ENCODE measurements around the gene BCAN.
"Not testable (repeated sequence)": the region's sequence is repeated elsewhere in the genome, so short reads cannot be mapped to it uniquely, and the experiment has no call there.

The BCAN gene

GRCh38 chr1:156616463-156616862, 25.5 kb upstream of the BCAN start:
- DNase-seq, result peak; percentile 28 to 55

- peak; percentile 41 to 59 for DNase-seq
These were observed 22.9 kb upstream of the BCAN start, which contains the start of gene HAPLN2 for GRCh38 chr1:156618853-156619581. HAPLN2 (plus strand) TSS chr1:156619415; CDS start chr1:156623491, 4,076 bp downstream.

DNA sequence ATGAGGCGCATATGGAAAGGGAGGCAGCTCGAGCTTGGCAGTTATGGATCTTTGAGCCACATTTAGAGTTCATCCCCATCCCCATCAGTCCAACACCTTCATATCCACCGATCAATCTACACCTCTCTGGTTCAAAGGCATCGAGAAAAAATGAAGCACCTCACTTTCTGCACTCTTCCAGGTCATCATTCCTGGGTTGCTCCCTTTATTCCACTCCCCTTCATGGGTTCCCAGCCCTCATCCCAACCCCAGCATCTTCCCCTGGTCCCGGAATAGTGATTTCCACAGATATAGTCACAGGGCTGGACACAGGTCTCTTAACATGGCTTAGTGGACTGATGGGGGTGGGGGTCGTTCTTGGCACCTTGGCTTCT, 22.3 kb upstream of the BCAN start:
- no peak for DNase-seq

GRCh38 chr1:156622581-156623297, 19.2 kb upstream of the BCAN start:
- DNase-seq, result no peak

- peak; percentile 59 to 73 for DNase-seq
These were observed 17.7 kb upstream of the BCAN start for GRCh38 chr1:156623946-156624813.

- no peak for DNase-seq
These were observed 17.0 kb upstream of the BCAN start for GRCh38 chr1:156624814-156625435.

GRCh38 chr1:156625436-156626078, 16.4 kb upstream of the BCAN start:
- DNase-seq, result peak; percentile 48 to 66

DNA sequence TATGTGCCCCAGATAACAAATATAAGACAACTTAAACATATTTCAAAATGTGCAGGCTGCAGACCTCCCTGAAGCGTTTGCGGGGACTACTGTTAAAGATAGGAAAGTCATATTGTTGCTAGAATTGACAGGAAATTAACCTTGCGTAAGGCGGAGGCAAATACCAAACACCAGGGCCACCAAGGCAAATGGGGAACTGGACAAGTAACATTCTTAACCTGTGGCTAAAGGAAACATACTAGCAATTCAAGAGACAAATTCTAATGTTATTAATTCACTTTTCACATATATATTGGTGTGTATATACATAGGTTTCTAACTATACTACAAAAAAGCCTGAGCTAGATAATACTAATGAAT, 15.9 kb upstream of the BCAN start:
- DNase-seq, result no peak

DNA sequence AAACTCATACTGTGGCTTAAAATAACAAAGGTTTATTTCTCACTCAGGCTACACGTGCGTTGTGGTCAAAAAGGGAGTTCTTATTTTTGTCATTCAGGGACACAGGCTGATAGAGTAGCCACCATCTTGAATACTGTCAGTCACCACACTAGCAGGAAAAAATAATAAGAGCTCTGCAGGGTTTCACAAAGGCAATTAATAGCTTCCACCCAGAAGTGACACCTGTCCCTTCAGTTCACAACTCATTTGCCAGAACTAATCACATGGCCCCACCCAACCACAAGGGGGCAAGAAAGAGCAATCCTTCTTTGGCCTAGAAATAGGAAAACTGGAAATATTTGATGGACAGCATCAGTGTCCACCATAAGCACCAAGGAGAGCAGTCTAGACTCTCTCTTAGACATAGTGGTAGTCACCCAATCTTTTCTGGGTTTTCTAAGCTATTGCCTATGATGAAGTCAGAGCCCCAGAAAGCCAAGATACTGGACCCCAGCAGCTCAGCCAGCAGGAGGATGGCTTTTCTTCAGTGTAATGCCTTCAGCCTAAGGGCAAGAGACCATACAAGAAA, 14.5 kb upstream of the BCAN start:
- peak; percentile 45 to 63 for DNase-seq

DNA sequence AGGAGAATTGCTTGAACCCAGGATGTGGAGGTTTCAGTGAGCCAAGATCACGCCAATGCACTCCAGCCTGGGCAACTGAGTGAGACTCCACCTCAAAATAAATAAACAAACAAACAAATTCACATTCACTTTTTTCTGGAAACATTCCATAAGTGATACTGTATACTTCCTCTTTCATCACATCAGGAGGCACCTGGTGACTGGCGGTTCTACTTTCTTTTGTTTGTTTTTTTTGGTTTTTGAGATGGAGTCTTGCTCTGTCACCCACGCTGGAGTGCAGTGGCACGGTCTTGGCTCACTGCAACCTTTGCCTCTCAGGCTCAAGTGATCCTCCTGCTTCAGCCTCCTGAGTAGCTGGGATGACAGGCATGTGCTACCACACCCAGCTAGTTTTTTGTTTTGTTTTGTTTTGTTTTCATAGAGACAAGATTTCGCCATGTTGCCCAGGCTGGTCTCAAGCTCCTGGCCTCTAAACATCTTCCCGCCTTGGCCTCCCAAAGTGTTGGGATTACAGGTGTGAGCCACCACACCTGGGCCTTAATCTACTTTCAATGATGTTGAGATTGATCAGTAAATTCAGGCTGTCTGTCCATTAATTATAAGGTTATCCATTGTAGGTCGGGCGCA, 12.0 kb upstream of the BCAN start:
- DNase-seq, result no peak

DNA sequence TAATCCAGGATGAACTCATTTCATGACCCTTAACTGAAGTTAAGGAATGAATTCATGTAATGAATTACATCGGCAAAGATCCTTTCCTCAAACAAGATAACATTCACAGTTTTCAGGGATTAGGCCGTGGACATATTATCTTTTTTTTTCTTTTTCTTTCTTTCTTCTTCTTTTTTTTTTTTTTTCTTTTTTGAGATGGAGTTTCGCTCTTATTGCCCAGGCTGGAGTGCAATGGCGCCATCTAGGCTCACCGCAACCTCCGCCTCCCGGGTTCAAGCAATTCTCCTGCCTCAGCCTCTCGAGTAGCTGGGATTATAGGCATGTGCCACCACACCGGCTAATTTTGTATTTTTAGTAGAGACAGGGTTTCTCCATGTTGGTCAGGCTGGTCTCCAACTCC, 10.8 kb upstream of the BCAN start:
- not testable (repeated sequence) for DNase-seq

DNA sequence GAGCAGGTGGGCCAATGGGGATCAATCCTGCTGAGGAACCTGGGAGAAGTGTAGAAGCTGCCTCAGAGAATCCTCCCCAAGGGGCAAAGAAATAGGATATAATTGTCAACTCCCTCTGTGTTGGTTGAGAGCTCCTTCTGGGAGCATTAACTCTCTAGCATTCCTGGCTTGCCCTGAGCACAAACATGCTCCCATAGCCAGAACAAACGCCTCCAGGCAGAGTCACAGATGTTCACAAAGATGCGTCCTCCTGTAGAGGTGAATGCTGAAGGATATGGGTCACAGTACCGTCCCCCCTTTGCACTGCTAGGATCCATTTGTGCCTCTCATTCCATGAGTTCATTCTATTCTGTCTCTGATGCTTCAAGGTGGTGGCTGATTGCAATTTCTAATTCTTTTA, 9.6 kb upstream of the BCAN start:
- DNase-seq, result no peak

DNA sequence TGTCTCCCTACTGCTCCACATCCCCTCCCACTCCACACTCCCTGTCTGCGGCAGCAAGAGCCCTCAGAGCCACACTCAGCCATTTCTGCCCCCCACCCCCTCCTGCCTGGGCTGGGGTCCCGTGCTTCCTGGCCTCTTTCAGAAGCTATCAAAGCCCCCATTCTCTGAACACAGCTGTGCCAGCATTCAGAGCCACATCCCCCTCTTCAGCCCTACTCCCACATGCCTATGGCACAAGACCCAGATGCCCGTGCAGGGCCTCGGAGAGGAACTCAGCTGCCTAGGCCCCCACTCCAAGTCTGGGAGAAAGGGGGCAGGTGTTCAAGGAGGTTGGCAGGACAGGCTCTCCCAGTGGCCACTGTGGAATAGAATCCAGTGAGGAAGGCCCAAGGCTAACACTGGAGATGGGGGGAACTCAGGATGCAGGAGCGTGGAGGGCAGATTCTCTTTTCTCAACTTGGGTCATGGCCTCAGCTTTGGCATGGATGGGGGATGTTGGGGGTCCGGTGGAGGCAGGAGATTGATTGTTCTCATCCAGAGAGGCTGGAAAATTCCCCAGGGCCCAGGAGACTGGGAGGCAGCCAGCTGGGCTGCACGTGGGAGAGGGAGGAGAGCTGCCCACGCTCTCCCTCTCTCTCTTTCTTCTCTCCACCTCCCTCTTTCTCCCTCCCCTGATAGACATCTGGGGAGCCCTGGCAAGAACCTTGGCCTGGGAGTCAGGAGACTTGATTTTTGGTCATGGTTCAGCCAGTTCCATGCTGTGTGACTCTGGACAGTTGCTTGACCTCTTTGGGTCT, 3.5 kb upstream of the BCAN start:
- no peak for DNase-seq

DNA sequence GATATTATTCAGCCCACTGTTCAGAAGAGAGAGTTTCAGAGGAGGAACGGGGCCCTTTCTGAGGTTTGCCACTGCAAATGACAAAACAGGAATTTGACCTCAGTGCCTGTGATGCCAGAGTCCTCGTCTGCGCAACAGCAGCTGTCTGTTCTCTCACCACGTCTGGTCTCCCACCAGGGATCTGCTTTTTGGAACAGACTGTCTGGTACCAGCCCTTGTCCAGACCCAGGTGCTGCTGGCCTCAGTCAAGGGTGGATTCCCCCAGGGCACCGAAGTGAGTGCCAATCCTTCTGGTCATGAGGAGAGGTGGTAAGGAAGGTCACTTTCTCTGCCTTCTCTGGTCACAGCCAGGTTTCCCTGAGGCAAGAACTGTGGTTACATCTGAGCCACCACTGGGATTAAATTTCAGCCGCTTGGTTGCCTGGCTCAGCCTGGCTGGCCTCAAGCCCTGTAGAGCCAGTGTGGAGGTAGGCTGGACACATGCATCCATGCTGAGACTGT, 2.3 kb upstream of the BCAN start:
- no peak for DNase-seq

- DNase-seq, result no peak
These were observed 843 bp upstream of the BCAN start for GRCh38 chr1:156640842-156641706.

- no peak for DNase-seq
These were observed 540 bp downstream of the BCAN start for GRCh38 chr1:156642265-156643048.

DNA sequence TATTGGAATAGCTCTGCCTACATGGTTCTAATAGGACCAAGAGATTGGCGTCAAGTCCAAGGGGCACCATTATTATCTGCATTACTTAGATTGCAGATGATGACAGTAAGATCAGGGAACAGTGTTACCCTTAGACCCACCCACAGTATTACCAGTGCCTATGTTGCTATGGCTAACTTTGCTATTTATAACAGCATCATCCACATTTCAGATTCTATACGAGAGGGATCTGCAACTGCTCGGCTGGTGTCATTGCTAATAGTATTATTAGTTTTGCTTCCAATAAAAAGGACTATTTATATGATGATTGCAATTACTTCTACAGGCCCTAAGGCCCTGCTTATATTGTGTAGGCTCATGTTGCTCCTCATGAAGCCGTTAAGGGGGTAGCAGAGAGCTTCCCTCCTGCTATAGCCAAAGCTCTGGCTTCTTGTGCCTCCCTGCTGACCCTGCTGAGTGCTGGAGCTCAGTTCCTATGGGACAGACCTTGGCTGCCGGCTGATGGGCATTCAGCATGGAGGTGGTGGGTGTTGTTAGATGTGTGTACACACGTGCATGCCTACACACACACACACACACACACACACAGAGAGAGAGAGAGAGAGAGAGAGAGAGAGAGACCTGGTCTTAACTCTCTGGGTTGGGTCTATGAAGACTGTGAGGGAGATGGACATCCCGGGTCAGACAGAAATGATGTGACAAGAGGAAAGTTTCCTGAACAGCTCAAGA, 1.3 kb downstream of the BCAN start:
- DNase-seq, result no peak

- no peak for DNase-seq
These were observed 1.8 kb downstream of the BCAN start for GRCh38 chr1:156643778-156644092.

All from NCI-H2081 (cell line).